ENCODE data around the gene CRB1. TPM values are rescaled to one million over a fixed set of nuclear protein-coding genes. Genes with fewer than 3 reads are reported as not detected.

CRB1 gene
- total and polyA plus RNA-seq, 2 experiments from 2014 or later = 0.27 to 0.56 TPM

DNA sequence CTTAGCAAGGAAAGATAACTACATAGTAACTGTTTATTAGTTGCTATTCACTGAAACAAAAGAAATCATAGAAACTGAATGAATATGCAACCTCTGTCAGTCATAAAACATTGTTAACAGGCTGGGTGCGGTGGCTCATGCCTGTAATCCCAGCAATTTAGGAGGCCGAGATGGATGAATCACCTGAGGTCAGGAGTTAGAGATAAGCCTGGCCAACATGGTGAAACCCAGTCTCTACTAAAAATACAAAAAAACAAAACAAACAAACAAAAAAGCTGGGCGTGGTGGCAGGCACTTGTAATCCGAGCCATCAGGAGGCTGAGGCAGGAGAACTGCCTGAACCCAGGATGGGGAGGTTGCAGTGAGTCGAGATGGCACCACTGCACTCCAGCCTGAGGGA lies 44.1 kb downstream of the CRB1 start:
- Histone ChIP-seq H3K27ac (ENCODE audit: low read depth) (no peak overlapping the region), H3F3A (replicated peaks; ENCODE audit: low read depth) (no peaks in the 10 kb centered on the region), H3K4me2 (no peak overlapping the region), H3K9me2 (ENCODE audit: insufficient read depth) (no peaks in the 10 kb centered on the region; the same call in 1 of the 2 replicates), H3K4me1 (ENCODE audit: insufficient read depth) (no peaks in the 10 kb centered on the region), H3K4me3 (no peak overlapping the region), H3K36me3 (ENCODE audit: insufficient read depth) (no peaks in the 10 kb centered on the region), H2AFZ (no peak overlapping the region), H3K27me3 (ENCODE audit: insufficient read depth) (no peaks in the 10 kb centered on the region), H4K20me1 (replicated peaks; ENCODE audit: insufficient read depth) (no peaks in the 10 kb centered on the region), H3K79me2 (replicated peaks; ENCODE audit: insufficient read depth) (no peaks in the 10 kb centered on the region)
- H3K36me3 Mint-ChIP-seq (ENCODE audit: low read depth) = no peaks in the 10 kb centered on the region
- DNase-seq (ENCODE audit: low spot score) (no peak), ATAC-seq (no peak)
- no peak for TF ChIP-seq CREB1 (CRISPR knock-in tag; IDR thresholded peaks at IDR 0.05; ENCODE audit: low read depth)
- no peak for TF ChIP-seq JUNB (IDR thresholded peaks at IDR 0.05; ENCODE audit: unreplicated experiment)
- TF ChIP-seq ZNF114 (CRISPR knock-in tag; IDR thresholded peaks at IDR 0.05) = no peak
- TF ChIP-seq CTCF (conservative IDR thresholded peaks at IDR 0.05; ENCODE audit: low read depth in 2 of 2) = no peak
- TF ChIP-seq STAT1 (IDR thresholded peaks at IDR 0.05; ENCODE audit: unreplicated experiment) = no peak
- TF ChIP-seq EZH2 (IDR thresholded peaks at IDR 0.05; ENCODE audit: low read depth, unreplicated experiment) = no peak
- TF ChIP-seq REST (IDR thresholded peaks at IDR 0.05; ENCODE audit: unreplicated experiment) = no peak
- TF ChIP-seq NANOG (IDR thresholded peaks at IDR 0.05; ENCODE audit: borderline replicate concordance) = no peak
- TF ChIP-seq ETS1 (IDR thresholded peaks at IDR 0.05) = no peak
- TF ChIP-seq ZNF462 (CRISPR knock-in tag; IDR thresholded peaks at IDR 0.05) = no peak
- no peak for TF ChIP-seq EZH2phosphoT487 (IDR thresholded peaks at IDR 0.05; ENCODE audit: unreplicated experiment)
- TF ChIP-seq POLR2AphosphoS5 (IDR thresholded peaks at IDR 0.05; ENCODE audit: low read depth) = no peak
- no peak for TF ChIP-seq ZNF331 (CRISPR knock-in tag; IDR thresholded peaks at IDR 0.05; ENCODE audit: low read depth)
- H3K27me3 Mint-ChIP-seq (ENCODE audit: insufficient read depth, low read depth, poor library complexity) = peaks cover 2% of the 10 kb centered on the region
- no peak overlapping the region for H3K4me3 Mint-ChIP-seq
- H3K9me3 Mint-ChIP-seq = no peaks in the 10 kb centered on the region
- H3K27ac Mint-ChIP-seq = no peak overlapping the region
- H3K4me1 Mint-ChIP-seq = no peaks in the 10 kb centered on the region
